Lower leg skin (tissue), 3 donors: ENCODE results near the gene OR52E4.

Experiments used
- CTCF ChIP-seq, 3 donors: fragments of 450-650 bp; IDR thresholded peaks; one replicate each; pipeline ENCODE4 v1.5.1; 2016; ENCODE audit warnings: antibody characterized with exemption in 3 of 3, mild to moderate bottlenecking in 3 of 3, moderate library complexity in 2 of 3
- POLR2A ChIP-seq, 2 donors: fragments of 450-650 bp; IDR thresholded peaks; one replicate each; pipeline ENCODE4 v1.6.1; 2016 to 2017; ENCODE audit warnings: antibody characterized with exemption in 2 of 2, mild to moderate bottlenecking in 1 of 2, moderate library complexity in 1 of 2

GRCh38 chr11:5930614-5931013 is 50.2 kb downstream of the OR52E4 start:
- no peak for TF ChIP-seq CTCF (IDR thresholded peaks at IDR 0.05)
- TF ChIP-seq POLR2A (IDR thresholded peaks at IDR 0.05): no peak
